IMR-90 (cell line): ENCODE measurements around the gene NPIPB6.
"Not testable (repeated sequence)": the region's sequence is repeated elsewhere in the genome, so short reads cannot be mapped to it uniquely, and the experiment has no call there.

ENCODE experiments used
- CEBPB ChIP-seq: IDR thresholded peaks from 2 replicates; pipeline ENCODE4 v1.6.1; 2012; ENCODE audit warnings: low read depth, low read length, improper control_type of control experiment
- CHD1 ChIP-seq: IDR thresholded peaks from 2 replicates; pipeline ENCODE4 v1.6.1; 2012; ENCODE audit warnings: low read depth, low read length, improper control_type of control experiment
- CTCF ChIP-seq: conservative IDR thresholded peaks from 2 replicates; pipeline ENCODE4 v1.5.1; 2012; ENCODE audit warnings: mild to moderate bottlenecking, low read depth, low read length, improper control_type of control experiment
- ELK1 ChIP-seq: fragments of 150-350 bp; IDR thresholded peaks from 2 replicates; pipeline ENCODE4 v1.6.1; 2016; ENCODE audit warnings: low read depth, mild to moderate bottlenecking, low read length, moderate library complexity, borderline replicate concordance
- FOS ChIP-seq: fragments of 150-350 bp; IDR thresholded peaks from 2 replicates; pipeline ENCODE4 v1.6.1; 2016; ENCODE audit warnings: low read depth, low read length
- MAFK ChIP-seq: IDR thresholded peaks from 2 replicates; pipeline ENCODE4 v1.6.1; 2012; ENCODE audit warnings: low read depth, low read length, improper control_type of control experiment
- MXI1 ChIP-seq: IDR thresholded peaks from 2 replicates; pipeline ENCODE4 v1.6.1; 2012; ENCODE audit warnings: low read depth, mild to moderate bottlenecking, low read length, moderate library complexity, borderline replicate concordance
- POLR2A ChIP-seq: IDR thresholded peaks from 2 replicates; pipeline ENCODE4 v1.6.1; 2012; ENCODE audit warnings: mild to moderate bottlenecking, low read depth, low read length
- RAD21 ChIP-seq: IDR thresholded peaks from 2 replicates; pipeline ENCODE4 v1.6.1; 2012; ENCODE audit warnings: low read length, improper control_type of control experiment
- RCOR1 ChIP-seq: IDR thresholded peaks from 2 replicates; pipeline ENCODE4 v1.6.1; 2012; ENCODE audit warnings: mild to moderate bottlenecking, low read length, improper control_type of control experiment; ENCODE audit not compliant: insufficient replicate concordance
- RFX5 ChIP-seq: IDR thresholded peaks from 2 replicates; pipeline ENCODE4 v1.8.0; 2012; ENCODE audit warnings: low read depth, mild to moderate bottlenecking, low read length, moderate library complexity
- SMC3 ChIP-seq: fragments of 150-350 bp; IDR thresholded peaks from 2 replicates; pipeline ENCODE4 v1.6.1; 2016; ENCODE audit warnings: low read depth, mild to moderate bottlenecking, antibody characterized with exemption, low read length, moderate library complexity
- USF2 ChIP-seq: fragments of 150-350 bp; IDR thresholded peaks from 2 replicates; pipeline ENCODE4 v1.6.1; 2017; ENCODE audit warnings: mild to moderate bottlenecking, antibody characterized with exemption, low read length, low read depth

- TF ChIP-seq CTCF, CHD1, RAD21, POLR2A, SMC3, FOS, RFX5, CEBPB, ELK1, USF2, MXI1, MAFK, RCOR1: not testable (repeated sequence)
Observed at GRCh38 chr16:28364268-28365173, 1.2 kb upstream of the NPIPB6 start.
